ENCODE data around the gene RRBP1.

The RRBP1 gene

DNA sequence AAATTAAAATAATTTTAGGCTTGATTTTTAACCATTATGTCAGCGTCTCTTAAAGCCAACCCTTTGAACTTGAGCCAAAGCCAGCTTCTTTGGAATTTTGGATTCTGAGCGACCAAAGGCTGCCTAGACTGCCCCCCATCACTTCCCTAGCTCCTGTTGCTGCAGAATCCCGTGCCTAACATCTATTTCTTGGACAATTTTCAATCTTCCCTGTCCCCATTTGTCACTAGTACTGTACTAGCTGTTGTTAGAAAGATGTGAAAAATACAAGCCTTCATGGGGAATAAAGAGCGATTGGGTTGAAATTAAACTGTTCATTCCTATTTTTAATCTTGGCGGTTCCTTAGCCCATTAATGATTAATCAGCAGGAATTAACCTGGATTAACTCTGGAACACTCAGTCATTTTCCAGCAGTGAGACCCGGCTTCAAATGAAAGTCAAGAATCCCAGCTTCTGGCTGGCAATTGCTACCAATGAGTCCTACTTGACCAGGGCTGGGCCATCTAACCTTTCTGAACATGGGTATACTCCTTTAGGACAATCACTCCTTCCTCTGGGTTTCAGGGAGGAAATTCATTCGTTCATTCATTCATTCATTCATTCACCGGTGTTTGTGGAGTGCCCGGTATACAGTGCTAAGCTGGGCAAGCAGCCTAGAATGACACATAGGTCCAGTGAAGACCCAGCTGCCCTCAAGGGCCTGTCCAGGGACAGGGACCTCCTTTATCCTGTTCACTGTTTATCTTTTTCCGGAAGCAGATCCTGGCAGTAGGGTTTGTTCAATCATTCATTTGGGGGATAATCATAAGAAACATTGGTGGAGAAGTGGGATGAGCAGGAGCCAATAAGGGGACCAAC is 1.4 kb upstream of the RRBP1 start:
- no peak for DNase-seq (ENCODE audit: low read depth in 2 of 2)

DNA sequence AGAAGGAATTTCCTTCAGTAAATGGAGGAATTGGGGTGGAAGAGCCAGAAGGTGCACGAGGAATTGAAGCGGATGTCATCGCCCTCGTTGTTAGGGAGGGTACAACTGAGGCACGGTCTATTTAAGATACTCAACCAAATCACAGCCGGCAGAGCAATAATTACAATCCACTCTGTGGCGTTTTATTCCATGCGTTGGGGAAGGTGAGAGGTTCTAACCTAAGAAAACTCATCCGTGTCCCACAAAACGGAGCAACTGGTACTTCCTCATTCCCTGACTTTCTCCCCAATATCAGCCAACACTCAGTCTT is 802 bp upstream of the RRBP1 start:
- DNase-seq (ENCODE audit: low read depth in 2 of 2) = no peak

DNA sequence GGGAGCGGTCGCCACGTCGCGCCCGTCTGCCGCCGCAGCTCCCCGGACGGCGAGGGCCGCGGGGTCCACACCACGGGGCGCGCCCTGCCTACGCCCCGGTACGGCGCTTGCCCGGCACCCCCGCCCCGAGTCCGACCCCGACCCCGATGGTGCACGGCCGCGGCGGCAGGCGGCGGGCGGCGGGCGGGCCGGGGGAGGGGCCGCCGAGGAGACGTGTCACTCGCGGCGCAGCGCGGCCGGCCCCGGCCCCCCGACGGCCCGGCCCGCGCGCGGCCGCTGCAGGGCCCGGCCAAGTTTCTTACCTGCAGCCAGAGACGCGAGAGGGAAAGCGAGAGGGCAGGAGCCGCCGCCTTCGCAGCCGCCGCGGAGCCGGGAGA is 328 bp downstream of the RRBP1 start:
- no peak for DNase-seq (ENCODE audit: low read depth in 2 of 2)

DNA sequence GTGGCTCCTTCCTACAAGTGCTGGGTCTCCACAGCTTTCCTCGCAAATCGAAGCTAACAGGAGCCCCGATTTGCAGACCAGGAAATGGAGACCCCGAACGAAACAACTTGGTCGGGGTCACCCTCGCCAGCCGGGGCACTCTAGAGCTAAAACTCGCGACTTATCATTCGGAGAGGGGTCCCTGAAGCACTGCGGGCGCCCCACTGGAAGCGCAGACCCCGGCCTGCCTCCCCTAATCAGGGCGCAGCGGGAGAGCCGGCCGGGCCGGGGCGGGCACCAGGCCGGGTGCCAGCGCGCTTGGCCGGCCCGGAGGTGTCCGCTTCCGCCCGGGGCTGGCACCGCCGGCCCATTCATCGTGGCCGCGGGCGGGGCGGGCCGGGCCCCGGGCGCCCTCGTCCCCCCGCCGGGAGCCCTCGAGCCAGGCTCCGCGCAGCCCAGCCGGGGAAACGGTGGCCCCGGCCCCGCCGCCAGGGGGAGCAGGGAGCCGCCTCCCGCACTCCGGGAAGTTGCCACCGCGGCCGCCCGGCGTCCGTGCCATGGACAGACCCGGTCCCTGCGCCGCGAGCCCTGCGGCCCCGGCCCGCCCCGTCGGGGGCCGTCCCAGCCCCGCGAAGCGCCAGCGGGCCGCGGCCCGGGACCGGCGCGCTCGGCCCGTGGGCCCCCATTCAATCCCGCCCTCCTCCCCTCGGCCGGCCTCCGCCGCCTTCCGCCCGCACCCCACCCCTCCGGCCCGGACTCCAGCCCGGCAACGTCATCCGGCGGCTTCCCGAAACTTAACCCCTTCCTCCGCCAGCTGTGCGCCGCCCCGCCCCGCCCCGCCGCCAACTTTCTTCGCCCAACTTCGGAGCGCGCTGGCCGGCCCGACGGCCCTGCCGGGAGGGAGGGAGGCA is 961 bp downstream of the RRBP1 start:
- DNase-seq (ENCODE audit: low read depth in 2 of 2) = peak; percentile 57 to 66

DNA sequence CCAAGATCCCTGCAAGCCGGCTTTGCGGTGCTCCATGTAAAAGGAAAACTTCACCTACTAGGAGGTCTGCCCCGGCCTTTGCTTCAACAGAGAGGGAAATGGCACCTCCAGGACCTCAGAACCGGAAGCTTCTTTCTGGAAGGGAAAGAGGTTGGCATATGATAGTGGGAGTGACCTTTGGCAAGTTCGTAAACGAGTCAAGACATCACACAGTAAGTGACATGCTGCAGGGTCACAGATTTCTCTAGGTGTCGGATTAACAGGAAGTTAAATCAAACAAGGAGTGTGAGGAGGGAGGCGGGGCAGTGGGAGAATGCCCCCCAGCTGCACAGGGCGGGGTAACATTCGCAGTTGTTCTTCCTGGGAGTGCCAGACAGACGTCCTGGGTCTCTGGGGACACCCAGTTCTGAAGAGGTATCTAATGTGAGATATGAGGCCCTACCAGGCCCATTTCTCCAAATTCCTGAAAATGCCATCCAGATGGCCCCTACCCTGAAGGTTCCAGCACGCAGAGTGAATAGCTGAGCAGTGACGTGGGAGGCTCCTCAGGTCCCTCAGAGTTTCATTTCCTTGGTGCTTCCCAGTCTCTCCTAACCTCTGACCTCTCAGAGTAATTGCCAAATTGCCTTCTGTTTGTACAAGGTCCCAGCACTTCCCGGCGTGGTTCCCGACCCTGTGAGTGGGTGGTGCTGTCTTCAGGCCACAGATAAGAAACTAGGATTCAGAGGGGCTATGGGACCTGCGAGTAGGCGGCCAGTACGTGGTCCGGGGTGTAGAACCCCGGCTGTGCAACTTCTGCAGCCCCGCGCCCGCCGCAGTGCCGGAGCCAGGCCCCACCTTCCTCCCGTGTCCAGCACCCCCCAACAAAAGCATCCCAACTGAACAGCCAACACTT is 1.9 kb downstream of the RRBP1 start:
- DNase-seq (ENCODE audit: low read depth in 2 of 2) = no peak

DNA sequence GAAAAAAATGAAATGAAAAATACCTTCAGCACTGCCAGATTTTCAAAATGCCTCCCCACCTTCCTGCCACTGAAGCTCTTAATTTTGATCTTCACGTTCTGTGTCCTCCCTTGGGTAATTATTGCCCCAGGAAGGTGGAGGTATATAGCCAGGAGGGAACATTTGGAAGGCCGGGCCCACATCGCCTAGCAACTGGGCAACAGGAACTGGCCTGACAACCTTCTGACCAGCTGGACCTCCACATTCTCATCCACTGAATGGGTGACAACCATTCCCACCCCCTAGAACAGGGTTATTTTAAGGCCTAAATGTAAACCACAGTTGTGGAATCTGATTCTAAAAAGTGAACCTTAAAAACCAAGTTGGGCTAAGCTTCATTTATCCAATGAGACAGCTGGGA is 3.2 kb downstream of the RRBP1 start:
- DNase-seq (ENCODE audit: low read depth in 2 of 2) = no peak

DNA sequence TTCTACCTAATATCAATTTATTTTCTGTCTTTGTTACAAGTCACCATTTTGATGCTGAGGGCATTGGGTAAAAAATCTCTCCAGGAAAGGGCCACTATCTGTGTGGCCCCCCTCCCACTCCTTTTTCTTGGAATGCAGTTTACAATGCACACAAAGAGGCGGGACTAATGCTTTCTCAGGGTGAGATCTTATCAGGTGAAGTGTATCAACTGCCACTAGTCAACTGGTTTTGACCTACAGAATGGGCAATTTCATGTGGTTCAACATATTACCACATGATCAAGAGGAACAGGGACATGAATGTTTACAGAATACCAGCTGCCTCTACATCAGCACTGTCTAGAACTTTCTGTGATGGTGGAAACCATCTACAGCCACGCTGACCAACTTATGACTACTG is 3.7 kb downstream of the RRBP1 start:
- DNase-seq (ENCODE audit: low read depth in 2 of 2) = no peak

DNA sequence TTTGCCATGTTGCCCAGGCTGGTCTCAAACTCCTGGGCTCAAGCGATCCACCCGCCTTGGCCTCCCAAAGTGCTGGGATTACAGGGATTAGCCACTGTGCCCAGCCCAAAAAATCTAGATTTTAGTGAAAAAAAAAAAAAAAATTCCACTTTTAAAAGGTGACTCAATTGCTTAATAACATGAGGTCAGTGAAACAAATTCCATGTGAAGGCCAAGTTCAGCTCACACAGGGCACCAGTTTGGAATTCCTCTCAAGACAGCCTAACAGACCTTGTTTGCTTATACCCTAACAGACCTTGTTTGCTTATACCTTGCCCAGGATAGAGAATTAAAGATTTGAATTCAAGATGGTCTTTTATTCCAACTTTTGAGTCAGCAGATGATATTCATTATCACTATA is 5.1 kb downstream of the RRBP1 start:
- no peak for DNase-seq (ENCODE audit: low read depth in 2 of 2)

DNA sequence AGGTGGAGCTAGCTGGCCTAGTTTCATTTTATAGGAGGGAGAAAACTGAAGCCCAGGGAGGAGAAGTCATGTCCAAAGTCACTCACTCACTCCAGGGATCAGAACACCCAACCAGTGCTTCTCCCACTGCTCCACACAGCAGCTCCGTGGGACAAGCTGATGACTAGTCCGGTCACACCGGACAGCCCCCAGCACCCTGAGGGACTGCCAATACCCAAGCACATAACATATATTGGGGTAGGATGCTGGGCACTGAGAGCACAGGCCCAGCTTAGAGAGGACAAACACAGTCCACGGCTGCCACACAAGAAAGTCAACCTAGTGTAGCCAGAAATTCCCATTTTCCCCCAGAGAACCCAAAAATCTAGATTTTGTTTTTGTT is 5.7 kb downstream of the RRBP1 start:
- no peak for DNase-seq (ENCODE audit: low read depth in 2 of 2)

DNA sequence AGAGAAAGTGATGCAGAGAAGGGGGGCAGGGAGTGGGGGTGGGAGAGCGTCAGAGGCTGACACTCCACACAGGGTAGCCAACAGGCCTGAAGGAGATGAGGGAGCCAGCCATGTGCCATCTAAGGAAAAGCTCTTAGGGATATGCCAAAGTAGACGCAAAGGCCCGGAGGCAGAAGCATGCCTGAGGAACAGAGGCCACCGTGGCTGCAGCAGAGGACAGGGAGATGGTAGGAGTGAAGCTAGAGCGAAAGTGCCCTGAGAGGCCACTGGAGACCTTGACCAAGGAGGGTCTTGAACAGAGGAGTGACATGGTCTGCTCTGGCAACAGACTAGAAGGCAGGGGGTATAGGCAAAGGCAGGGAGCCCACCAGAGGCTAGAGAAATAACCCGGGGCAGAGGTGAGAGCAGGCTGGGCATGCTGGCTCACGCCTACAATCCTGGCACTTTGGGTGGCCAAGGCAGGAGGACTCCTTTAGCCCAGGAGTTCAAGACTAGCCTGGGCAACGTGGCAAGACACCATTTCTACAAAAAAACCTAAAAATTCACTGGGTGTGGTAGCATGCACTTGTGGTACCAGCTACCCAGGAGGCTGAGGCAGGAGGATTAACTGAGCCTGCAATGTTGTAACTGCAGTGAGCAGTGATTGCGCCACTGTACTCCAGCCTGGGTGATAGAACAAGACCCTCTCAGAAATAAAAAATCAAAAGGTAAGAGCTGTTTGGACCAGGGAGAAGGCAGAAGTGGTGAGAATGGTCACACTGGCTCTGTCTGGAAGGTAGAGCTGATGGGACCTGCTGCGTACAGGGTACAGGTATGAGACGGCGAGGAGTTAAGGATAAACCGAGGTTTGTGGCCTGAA is 6.3 kb downstream of the RRBP1 start:
- DNase-seq (ENCODE audit: low read depth in 2 of 2) = no peak

DNA sequence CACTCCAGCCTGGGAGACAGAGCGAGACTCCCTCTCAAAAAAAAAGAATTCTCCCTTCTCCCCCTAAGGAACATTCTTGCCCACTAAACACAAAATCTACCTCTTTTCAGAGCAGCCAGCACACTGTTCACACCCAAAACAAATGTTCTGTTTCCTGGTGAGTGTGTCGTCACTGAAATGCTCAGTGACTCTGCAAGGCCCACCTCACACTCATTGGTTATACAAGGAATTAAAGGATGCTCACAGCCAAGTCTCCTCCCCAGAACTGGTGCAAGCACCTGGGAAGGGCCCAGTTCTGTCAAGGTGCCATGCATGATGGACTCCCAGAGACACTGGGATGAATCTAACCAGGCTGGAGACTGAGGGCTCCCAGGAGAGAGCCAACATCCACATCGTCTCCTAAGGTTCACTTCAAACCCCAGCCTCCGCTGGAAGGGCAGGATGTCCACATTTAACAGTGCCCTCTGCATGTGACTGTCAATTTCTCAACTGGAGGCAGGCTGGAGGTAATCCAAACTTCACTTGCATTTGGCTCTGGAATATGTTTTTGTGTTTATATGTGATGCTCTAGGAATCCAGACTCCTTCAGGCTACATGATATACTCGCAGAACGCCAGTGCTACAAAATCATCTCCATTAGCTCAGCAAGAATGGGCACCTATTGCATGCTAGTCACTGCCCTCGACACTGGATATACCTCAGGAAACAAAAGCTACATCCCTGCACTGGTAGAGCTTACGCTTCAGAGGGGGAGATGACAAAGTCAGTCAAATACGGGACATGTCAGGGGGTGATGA is 7.1 kb downstream of the RRBP1 start:
- DNase-seq (ENCODE audit: low read depth in 2 of 2) = no peak

DNA sequence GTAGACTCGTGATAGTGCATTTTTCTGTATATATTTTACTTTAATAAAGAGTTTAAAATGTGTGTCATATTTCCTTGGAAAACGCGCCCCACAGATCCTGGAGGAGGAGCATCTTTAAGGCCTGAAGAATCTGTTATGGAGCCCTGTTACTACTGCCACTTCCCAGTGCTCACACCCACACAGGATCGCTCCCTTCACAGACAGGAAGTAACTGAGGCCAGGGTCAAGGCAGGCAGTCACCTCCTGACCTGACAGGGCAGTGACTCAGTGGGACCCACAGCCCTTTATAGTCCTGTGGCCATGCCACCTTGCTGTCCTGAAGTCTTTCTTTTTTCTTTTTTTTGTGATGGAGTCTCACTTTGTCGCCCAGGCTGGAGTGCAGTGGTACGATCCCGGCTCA is 9.0 kb downstream of the RRBP1 start:
- DNase-seq (ENCODE audit: low read depth in 2 of 2) = no peak

DNA sequence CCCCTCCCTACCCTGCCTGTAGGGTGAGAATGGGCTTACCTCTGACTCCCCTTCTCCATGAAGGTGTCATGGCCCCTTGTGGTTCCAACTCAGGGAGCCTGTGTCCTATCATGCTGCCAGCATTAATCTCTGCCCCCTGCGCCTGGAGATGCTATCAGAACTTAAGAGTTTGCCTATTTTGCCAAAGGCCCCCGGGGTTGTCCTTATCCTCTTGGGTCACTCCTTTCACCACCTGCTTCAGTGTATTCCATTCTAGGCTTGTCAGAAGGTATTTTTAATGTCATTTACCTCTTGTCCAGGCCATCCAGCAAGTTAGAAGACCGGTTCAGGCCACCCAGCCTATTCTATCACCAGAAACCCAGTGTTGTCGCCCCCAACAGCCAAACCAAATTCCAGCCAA is 10.5 kb downstream of the RRBP1 start:
- DNase-seq (ENCODE audit: low read depth in 2 of 2) = no peak

DNA sequence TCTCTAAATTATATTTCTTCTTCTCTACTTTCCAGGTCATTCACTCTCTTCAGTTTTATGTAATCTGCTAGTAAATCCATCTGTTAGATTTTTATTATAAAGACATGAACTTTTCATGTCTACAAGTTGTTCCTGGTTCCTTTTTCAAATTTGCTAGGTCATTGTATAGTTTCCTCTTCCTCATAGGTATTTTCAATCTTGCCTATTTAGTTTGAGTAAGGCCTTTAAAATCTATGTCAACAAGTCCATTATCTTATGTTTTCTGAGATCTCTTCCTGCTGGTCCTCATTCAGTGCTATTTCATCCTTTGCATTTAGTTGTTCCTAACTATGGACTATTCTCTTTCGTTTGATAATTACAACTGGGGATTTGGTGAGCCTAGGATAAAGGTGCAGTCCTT is 11.0 kb downstream of the RRBP1 start:
- no peak for DNase-seq (ENCODE audit: low read depth in 2 of 2)

DNA sequence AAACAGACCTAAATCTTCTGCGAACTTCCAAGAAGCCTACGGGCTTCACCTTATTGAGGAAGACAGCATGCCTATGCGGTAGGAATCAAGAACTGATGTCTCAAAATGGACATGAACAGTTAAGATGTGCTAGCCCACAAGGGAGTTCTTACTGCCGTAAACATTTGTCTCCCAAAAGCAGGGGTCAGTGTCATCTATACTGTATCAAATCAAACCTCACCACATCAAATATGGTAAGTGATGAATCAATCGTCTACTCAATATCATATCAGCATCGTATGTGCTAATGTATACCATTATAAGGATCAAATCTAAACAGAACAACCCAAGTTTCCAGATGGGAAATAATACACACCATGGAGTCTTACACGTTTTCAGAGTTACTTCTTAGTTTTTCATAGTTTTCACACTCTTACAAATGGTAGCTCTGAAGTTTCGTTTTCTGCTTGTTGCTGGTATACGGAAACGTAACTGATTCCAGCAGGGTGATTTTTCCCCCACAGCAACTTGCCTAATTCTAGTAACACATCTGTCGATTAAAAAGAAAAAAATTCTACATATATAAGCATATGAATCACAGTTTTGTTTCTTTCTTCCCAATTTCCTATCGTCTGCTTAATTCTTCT is 12.6 kb downstream of the RRBP1 start:
- DNase-seq (ENCODE audit: low read depth in 2 of 2) = no peak

DNA sequence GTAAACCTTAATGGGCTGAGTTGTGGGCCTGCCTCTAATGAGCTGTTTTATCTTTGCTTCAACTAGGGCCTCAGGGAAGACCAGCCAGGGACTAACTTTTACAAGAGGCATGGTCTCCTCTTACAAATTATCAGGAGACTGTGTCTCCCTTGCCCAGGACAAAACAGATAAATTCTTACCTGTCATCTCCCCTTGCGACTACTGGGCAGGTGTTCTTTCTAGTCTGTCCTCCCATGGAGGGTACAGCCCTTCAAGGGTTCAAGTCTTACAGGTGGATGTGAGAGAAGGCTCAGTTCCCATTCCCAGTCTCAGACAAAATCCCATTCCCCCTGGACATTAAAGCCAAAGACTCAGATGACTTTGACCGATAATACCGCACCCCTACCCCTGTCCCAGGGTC is 13.6 kb downstream of the RRBP1 start:
- DNase-seq (ENCODE audit: low read depth in 2 of 2) = no peak

DNA sequence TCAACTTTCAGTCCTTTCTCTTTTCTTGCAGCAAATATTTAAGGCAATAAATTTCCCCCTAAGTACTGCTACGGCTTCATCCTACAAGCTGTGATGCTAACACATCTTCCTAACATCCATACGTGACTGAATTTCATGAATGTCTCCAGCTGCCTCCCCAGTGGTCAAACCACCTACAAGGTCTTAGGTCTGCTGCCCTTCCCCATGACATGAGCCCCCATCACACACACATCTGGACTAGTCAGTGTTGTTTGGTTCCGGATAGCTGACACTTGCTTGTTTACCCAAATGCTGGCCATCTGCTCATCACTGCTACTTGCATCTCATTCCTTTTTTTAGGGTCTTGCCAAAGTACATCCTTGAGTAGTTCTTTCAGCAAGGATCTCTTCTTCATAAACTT is 14.6 kb downstream of the RRBP1 start:
- no peak for DNase-seq (ENCODE audit: low read depth in 2 of 2)

DNA sequence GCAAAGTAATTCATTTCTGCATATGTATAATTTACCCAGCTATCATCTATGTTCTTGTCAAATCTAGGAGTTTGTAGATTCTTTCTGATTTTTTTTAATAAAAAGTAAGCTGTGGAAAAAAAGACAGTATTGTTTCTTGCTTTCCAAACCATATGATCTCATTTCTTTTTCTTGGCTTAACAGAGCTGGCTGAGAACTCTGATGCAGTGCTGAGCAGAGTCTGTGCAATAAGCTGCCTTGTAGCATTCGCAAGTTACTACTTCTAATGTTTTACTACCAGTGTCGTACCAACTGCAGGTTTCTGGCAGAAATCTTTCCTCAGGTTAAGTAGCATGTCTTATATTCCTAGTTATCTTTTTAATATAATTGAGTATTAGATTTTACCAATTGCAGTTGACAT is 15.6 kb downstream of the RRBP1 start:
- no peak for DNase-seq (ENCODE audit: low read depth in 2 of 2)

DNA sequence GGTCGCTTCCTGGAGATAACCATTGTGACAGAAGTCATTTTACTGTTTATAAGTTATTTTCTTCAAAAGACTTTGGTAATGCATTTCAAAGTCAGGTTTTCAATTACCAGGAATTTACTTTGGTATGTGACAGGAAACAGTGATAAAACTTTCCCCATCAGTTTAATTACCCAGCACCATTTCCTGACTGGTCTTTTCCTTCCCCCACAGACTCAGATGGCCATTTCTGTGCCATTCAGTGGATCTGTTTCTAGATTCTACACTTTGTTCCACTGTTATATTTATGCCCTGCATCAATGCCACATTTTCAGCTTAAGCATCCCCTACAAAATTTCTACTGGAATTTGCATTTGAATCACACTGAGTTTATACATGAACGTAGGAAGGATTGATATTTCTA is 16.3 kb downstream of the RRBP1 start:
- DNase-seq (ENCODE audit: low read depth in 2 of 2) = no peak

DNA sequence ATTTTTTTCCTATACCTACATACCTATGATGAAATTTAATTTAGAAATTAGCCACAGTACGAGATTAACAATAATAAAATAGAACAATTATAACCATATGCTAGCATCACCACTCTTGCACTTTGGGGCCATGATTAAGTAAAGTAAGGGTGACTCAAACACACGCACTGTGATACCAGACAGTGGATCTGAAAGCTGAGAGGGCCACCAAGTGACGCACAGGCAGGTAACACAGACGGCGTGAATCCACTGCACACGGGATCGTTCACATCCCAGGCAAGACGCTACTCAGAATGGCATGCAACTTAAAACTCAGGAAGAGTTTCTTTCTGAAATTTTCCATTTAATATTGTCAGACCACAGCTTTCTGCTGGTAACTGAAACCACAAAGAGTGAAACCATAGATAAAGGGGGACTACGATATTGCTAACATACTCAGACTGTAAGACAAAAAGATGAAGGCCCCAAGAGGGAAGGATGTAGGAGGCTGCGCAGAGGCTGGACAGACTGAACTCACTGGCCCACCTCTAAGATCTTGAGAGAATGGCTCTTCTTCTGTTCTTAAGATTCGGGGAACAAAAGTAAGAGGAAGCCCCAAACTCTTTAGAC is 17.9 kb downstream of the RRBP1 start:
- no peak for DNase-seq (ENCODE audit: low read depth in 2 of 2)

Data from stimulated activated CD4-positive, alpha-beta T cell treated with anti-CD3 and anti-CD28 coated beads, Interleukin-12 subunit alpha, Interleukin-12 subunit beta, amount 100 ng/mL, for 24 hours (primary cell).